ENCODE measurements around the gene KRT84.

GRCh38 chr12:52400906-52401305 lies 15.5 kb upstream of the KRT84 start:
- TF ChIP-seq CTCF (IDR thresholded peaks at IDR 0.05), result no peak
- TF ChIP-seq POLR2A (IDR thresholded peaks at IDR 0.05), result no peak
